ENCODE data around the gene C1QTNF4. TPM values are rescaled to one million over a fixed set of nuclear protein-coding genes. Genes with fewer than 3 reads are reported as not detected.

C1QTNF4 gene
- polyA plus RNA-seq, 3 donors: 0.84 TPM; not detected in 2

DNA sequence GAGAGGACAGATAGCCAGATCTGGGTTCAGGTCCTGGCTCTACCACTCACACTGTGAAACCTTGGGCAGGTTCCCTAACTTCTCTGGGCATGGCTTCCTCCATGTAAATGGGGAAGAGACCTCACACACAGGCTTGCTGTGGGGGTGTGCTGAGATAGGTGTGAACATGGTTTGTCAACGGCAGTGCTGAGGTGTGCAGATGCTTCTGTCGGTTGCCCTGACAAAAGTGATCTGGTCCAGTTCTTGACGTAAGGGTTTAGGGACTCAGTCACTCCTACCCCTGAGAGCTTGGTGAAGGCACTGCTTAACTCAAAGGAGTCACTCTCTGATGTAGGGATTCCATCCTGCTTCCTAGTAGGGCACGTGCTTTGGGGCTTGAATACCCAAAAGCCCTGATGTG, 2.0 kb downstream of the C1QTNF4 start:
- Mint-ChIP-seq H3K27me3 (ENCODE audit: low read depth in 3 of 3) (peaks cover 29 to 37% (median 32%) of the 10 kb centered on the region in 3 donors), H3K27ac (no peak overlapping the region), H3K4me1 (peaks cover 45% of the 10 kb centered on the region), H3K4me3 (peak overlapping the region; percentile 7 to 12), H3K9me3 (peaks cover 0 to 12% (median 2%) of the 10 kb centered on the region in 7 donors), H3K36me3 (peaks cover 0 to 9% of the 10 kb centered on the region in 2 donors)
- DNase-seq: peak in 2 of 3 donors; percentile 9 to 16
- intact Hi-C loops (cut with micrococcal nuclease): no loop called here
- H3K27ac ChIP-seq (ENCODE audit: low read depth in 1 of 2, low read length in 2 of 2): no peak overlapping the region
- H3K9ac ChIP-seq (ENCODE audit: insufficient read depth, low read length, poor library complexity, severe bottlenecking): no peak overlapping the region
- H4K20me1 ChIP-seq (ENCODE audit: insufficient read depth, low read length): no peaks in the 10 kb centered on the region
- H3K36me3 ChIP-seq (replicated peaks in 1 of 2; ENCODE audit: control insufficient read depth in 1 of 2, insufficient read depth in 2 of 2, low read length in 2 of 2): no peaks in the 10 kb centered on the region
- WGBS (ENCODE audit: insufficient coverage): 19% methylated on average over 4 of the region's 4 CpGs
- H3K4me1 ChIP-seq (ENCODE audit: control insufficient read depth in 1 of 2, insufficient read depth in 2 of 2, low read length in 2 of 2): peaks cover 31 to 45% of the 10 kb centered on the region in 2 donors
- peak overlapping the region; percentile 55 for H2AFZ ChIP-seq (ENCODE audit: insufficient read depth, low read depth, low read length, poor library complexity, severe bottlenecking)
- peaks cover 16 to 29% of the 10 kb centered on the region in 2 donors for H3K27me3 ChIP-seq (ENCODE audit: control insufficient read depth in 2 of 2, insufficient read depth in 2 of 2, low read length in 2 of 2)
- H3K9me3 ChIP-seq (replicated peaks in 1 of 2; ENCODE audit: control insufficient read depth in 1 of 2, insufficient read depth in 1 of 2, low read length in 2 of 2): peaks cover 0 to 6% of the 10 kb centered on the region in 2 donors
- peaks cover 15% of the 10 kb centered on the region for H3K79me2 ChIP-seq (ENCODE audit: insufficient read depth, low read length)
- H3K4me3 ChIP-seq (replicated peaks in 1 of 3; ENCODE audit: low read depth in 2 of 3, low read length in 3 of 3): no peak overlapping the region
- TF ChIP-seq, protein P1, sequence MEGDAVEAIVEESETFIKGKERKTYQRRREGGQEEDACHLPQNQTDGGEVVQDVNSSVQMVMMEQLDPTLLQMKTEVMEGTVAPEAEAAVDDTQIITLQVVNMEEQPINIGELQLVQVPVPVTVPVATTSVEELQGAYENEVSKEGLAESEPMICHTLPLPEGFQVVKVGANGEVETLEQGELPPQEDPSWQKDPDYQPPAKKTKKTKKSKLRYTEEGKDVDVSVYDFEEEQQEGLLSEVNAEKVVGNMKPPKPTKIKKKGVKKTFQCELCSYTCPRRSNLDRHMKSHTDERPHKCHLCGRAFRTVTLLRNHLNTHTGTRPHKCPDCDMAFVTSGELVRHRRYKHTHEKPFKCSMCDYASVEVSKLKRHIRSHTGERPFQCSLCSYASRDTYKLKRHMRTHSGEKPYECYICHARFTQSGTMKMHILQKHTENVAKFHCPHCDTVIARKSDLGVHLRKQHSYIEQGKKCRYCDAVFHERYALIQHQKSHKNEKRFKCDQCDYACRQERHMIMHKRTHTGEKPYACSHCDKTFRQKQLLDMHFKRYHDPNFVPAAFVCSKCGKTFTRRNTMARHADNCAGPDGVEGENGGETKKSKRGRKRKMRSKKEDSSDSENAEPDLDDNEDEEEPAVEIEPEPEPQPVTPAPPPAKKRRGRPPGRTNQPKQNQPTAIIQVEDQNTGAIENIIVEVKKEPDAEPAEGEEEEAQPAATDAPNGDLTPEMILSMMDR (IDR thresholded peaks at IDR 0.05): no peak
- no peak overlapping the region for H3K4me2 ChIP-seq (replicated peaks; ENCODE audit: extremely low read depth, low read length, poor library complexity, severe bottlenecking)

DNA sequence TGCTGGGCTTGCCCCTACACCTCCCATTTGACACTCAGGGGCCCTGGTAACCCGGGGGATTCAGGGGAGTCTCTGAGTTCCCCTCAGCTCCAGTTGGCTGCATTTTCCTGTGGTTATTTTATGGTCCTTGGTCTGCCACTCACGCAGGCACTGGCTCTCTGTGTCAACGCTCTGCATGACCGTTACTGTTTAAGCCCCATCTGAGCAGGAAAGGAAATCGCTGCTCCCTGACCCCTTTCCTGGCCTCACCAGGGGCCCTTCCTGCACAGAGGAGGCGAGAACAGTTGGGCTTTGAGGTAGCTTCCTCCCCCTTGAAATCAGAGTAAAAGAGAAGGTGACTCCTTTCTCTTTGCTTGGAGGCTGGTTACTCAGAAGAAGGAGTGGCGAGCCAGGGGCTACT, 2.4 kb downstream of the C1QTNF4 start:
- peaks cover 16 to 29% of the 10 kb centered on the region in 2 donors for H3K27me3 ChIP-seq (ENCODE audit: control insufficient read depth in 2 of 2, insufficient read depth in 2 of 2, low read length in 2 of 2)
- H3K36me3 ChIP-seq (replicated peaks in 1 of 2; ENCODE audit: control insufficient read depth in 1 of 2, insufficient read depth in 2 of 2, low read length in 2 of 2): no peaks in the 10 kb centered on the region
- Mint-ChIP-seq H3K27ac (peak overlapping the region in 2 of 7 donors; percentile 35 to 62), H3K36me3 (peaks cover under 1 to 9% of the 10 kb centered on the region in 2 donors), H3K4me1 (peaks cover 48% of the 10 kb centered on the region), H3K27me3 (ENCODE audit: low read depth in 3 of 3) (peaks cover 29 to 37% (median 32%) of the 10 kb centered on the region in 3 donors), H3K4me3 (peak overlapping the region in 1 of 2 donors; percentile 60), H3K9me3 (peaks cover 0 to 12% (median 2%) of the 10 kb centered on the region in 7 donors)
- H3K4me2 ChIP-seq (replicated peaks; ENCODE audit: extremely low read depth, low read length, poor library complexity, severe bottlenecking): peak overlapping the region; percentile 2
- TF ChIP-seq, protein P1 (IDR thresholded peaks at IDR 0.05): no peak
- H2AFZ ChIP-seq (ENCODE audit: insufficient read depth, low read depth, low read length, poor library complexity, severe bottlenecking): peak overlapping the region; percentile 55
- peaks cover 15% of the 10 kb centered on the region for H3K79me2 ChIP-seq (ENCODE audit: insufficient read depth, low read length)
- no peak overlapping the region for H3K9ac ChIP-seq (ENCODE audit: insufficient read depth, low read length, poor library complexity, severe bottlenecking)
- peaks cover 0 to 6% of the 10 kb centered on the region in 2 donors for H3K9me3 ChIP-seq (replicated peaks in 1 of 2; ENCODE audit: control insufficient read depth in 1 of 2, insufficient read depth in 1 of 2, low read length in 2 of 2)
- no peak for DNase-seq
- H3K27ac ChIP-seq (ENCODE audit: low read depth in 1 of 2, low read length in 2 of 2): no peak overlapping the region
- 0% methylated on average over 5 of the region's 7 CpGs for WGBS (ENCODE audit: insufficient coverage)
- H4K20me1 ChIP-seq (ENCODE audit: insufficient read depth, low read length): no peaks in the 10 kb centered on the region
- peaks cover 31 to 47% of the 10 kb centered on the region in 2 donors for H3K4me1 ChIP-seq (ENCODE audit: control insufficient read depth in 1 of 2, insufficient read depth in 2 of 2, low read length in 2 of 2)
- H3K4me3 ChIP-seq (replicated peaks in 1 of 3; ENCODE audit: low read depth in 2 of 3, low read length in 3 of 3): no peak overlapping the region
- intact Hi-C loops (cut with micrococcal nuclease): no loop called here

All from CD14-positive monocyte (primary cell).